Fibroblast of the aortic adventitia (primary cell): ENCODE data around the gene SPEM2. TPM values are rescaled to one million over a fixed set of nuclear protein-coding genes. Genes with fewer than 3 reads are reported as not detected.
A peak's percentile ranks its signal among the peaks of the same experiment; 100 is the strongest.

Source experiments
- DNase-seq: peaks from one replicate; pipeline ENCODE4 v3.0.0-alpha.2; 2010; ENCODE audit warnings: low read depth
- H3K4me3 ChIP-seq: 2 replicates; pipeline ENCODE4 v1.5.1; 2011; ENCODE audit warnings: low read depth, mild to moderate bottlenecking, control low read depth, low read length, moderate library complexity
- CTCF ChIP-seq: IDR thresholded peaks from 2 replicates; pipeline ENCODE4 v1.5.1; 2011; ENCODE audit warnings: mild to moderate bottlenecking, low read length, control low read depth, inconsistent platforms; ENCODE audit not compliant: insufficient read depth
- total RNA-seq: library from RNA; depleted of rRNA; stranded (reverse); fragments of >200 nt; gene quantifications from 2 replicates; pipeline ENCODE4 v1.2.3, GENCODE V29; 2012; ENCODE audit warnings: low replicate concordance

Gene SPEM2
- total RNA-seq, 1 donor: not detected

- TF ChIP-seq CTCF: no peak
- DNase-seq: peak; percentile 25
Observed at GRCh38 chr17:7441266-7441665, 15.8 kb downstream of the SPEM2 start.

GRCh38 chr17:7442142-7442541 lies 16.7 kb downstream of the SPEM2 start:
- no peak overlapping the region for H3K4me3 ChIP-seq
- no peak for DNase-seq
- no peak for TF ChIP-seq CTCF

More at GRCh38 chr17:7441266-7441665, 15.8 kb downstream of the SPEM2 start:
- H3K4me3 ChIP-seq: no peak overlapping the region

- DNase-seq: peak; percentile 81
- no peak for TF ChIP-seq CTCF
- no peak overlapping the region for H3K4me3 ChIP-seq
Observed at GRCh38 chr17:7443499-7444485, 18.4 kb downstream of the SPEM2 start.

GRCh38 chr17:7444682-7445618 lies 19.5 kb downstream of the SPEM2 start, which contains the start of gene CHRNB1:
CHRNB1 (plus strand) TSS chr17:7445061; CDS start chr17:7445128, 67 bp downstream.
- DNase-seq: no peak
- TF ChIP-seq CTCF: no peak
- peak within 1 kb of the TSS; percentile 33 for H3K4me3 ChIP-seq

- no peak for TF ChIP-seq CTCF
- DNase-seq: no peak
- peak overlapping the region; percentile 33 for H3K4me3 ChIP-seq
Observed at GRCh38 chr17:7445619-7445968, 20.2 kb downstream of the SPEM2 start.

GRCh38 chr17:7448461-7448860 lies 23.0 kb downstream of the SPEM2 start:
- no peak for DNase-seq
- H3K4me3 ChIP-seq: no peak overlapping the region
- TF ChIP-seq CTCF: no peak
